HL-60 (cell line): ENCODE measurements around the gene SDK1.

ENCODE experiments used
- GABPA ChIP-seq: IDR thresholded peaks from 2 replicates; pipeline ENCODE4 v1.6.1; 2012; ENCODE audit warnings: low read depth
- POLR2AphosphoS5 ChIP-seq: IDR thresholded peaks from 2 replicates; pipeline ENCODE4 v1.6.1; 2012; ENCODE audit warnings: low read depth
- TF ChIP-seq, protein P1 (sequence below): IDR thresholded peaks from 2 replicates; pipeline ENCODE4 v1.6.1; 2012; ENCODE audit warnings: low read depth; ENCODE audit not compliant: insufficient replicate concordance
- TF ChIP-seq, protein P2 (sequence below): IDR thresholded peaks from one replicate; pipeline ENCODE4 v1.5.1; 2011; ENCODE audit warnings: low read length, control low read depth, inconsistent platforms; ENCODE audit not compliant: insufficient read depth

DNA sequence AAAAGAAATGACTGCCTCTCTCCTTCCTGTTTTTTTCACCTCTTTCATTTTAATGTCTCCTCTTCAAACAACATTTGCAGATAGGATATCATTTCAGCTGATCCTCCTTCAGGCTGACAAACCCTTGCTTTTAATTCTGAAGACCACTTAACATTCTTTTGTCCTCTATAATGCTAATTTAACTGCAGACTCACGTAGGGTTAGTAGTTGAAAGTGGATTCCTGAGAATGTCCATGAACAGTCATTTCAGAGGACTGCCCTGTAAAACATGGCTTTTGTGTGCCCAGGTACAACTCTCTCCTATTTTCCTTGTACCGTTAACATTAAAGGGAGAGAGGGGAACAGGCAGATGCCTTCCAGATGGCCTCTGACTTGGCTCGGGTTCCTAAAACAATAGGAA is 524.4 kb downstream of the SDK1 start:
- no peak for TF ChIP-seq POLR2AphosphoS5
- TF ChIP-seq, protein P1, sequence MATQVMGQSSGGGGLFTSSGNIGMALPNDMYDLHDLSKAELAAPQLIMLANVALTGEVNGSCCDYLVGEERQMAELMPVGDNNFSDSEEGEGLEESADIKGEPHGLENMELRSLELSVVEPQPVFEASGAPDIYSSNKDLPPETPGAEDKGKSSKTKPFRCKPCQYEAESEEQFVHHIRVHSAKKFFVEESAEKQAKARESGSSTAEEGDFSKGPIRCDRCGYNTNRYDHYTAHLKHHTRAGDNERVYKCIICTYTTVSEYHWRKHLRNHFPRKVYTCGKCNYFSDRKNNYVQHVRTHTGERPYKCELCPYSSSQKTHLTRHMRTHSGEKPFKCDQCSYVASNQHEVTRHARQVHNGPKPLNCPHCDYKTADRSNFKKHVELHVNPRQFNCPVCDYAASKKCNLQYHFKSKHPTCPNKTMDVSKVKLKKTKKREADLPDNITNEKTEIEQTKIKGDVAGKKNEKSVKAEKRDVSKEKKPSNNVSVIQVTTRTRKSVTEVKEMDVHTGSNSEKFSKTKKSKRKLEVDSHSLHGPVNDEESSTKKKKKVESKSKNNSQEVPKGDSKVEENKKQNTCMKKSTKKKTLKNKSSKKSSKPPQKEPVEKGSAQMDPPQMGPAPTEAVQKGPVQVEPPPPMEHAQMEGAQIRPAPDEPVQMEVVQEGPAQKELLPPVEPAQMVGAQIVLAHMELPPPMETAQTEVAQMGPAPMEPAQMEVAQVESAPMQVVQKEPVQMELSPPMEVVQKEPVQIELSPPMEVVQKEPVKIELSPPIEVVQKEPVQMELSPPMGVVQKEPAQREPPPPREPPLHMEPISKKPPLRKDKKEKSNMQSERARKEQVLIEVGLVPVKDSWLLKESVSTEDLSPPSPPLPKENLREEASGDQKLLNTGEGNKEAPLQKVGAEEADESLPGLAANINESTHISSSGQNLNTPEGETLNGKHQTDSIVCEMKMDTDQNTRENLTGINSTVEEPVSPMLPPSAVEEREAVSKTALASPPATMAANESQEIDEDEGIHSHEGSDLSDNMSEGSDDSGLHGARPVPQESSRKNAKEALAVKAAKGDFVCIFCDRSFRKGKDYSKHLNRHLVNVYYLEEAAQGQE, result no peak
- TF ChIP-seq, protein P2, sequence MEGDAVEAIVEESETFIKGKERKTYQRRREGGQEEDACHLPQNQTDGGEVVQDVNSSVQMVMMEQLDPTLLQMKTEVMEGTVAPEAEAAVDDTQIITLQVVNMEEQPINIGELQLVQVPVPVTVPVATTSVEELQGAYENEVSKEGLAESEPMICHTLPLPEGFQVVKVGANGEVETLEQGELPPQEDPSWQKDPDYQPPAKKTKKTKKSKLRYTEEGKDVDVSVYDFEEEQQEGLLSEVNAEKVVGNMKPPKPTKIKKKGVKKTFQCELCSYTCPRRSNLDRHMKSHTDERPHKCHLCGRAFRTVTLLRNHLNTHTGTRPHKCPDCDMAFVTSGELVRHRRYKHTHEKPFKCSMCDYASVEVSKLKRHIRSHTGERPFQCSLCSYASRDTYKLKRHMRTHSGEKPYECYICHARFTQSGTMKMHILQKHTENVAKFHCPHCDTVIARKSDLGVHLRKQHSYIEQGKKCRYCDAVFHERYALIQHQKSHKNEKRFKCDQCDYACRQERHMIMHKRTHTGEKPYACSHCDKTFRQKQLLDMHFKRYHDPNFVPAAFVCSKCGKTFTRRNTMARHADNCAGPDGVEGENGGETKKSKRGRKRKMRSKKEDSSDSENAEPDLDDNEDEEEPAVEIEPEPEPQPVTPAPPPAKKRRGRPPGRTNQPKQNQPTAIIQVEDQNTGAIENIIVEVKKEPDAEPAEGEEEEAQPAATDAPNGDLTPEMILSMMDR, result no peak
- TF ChIP-seq GABPA, result no peak
